ENCODE measurements around the gene TMEM272. TPM values are rescaled to one million over a fixed set of nuclear protein-coding genes. Genes with fewer than 3 reads are reported as not detected.

The TMEM272 gene
- total RNA-seq, 1 experiment from 2014 or later: 0.17 TPM

DNA sequence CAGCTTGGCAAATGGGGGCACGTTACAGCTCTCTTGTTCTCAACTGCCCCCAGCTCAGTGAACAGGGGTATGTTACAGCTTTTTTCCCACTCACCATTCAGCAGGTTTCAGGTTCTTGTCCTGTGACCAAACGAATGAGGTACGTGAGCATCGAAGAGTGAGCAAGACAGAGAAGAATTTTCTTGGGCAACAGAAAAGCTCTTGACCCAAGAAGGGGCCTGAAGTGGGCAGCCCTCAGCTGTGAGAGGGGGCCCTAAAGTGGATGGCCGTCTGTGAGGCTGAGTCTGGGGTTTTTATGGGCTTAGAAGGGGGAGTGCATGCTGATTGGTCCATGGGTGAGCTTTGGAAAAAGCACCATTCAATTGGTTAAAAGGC is 38.2 kb upstream of the TMEM272 start:
- no peaks in the 10 kb centered on the region for H3K79me2 ChIP-seq (ENCODE audit: insufficient read depth, low read length)
- H2AFZ ChIP-seq (ENCODE audit: low read depth, low read length, poor library complexity, severe bottlenecking): no peak overlapping the region
- no peaks in the 10 kb centered on the region for H3K9me2 ChIP-seq (ENCODE audit: insufficient read depth)
- no peaks in the 10 kb centered on the region for H3K4me1 ChIP-seq (ENCODE audit: control insufficient read depth in 1 of 2, insufficient read depth in 2 of 2, low read length in 2 of 2)
- intact Hi-C loops (cut with micrococcal nuclease): no loop called here
- H3K27ac ChIP-seq (ENCODE audit: low read depth, low read length): no peak overlapping the region
- H3K27me3 ChIP-seq (ENCODE audit: insufficient read depth, low read length): no peaks in the 10 kb centered on the region
- DNase-seq (ENCODE audit: low read depth, low spot score) (no peak), ATAC-seq (no peak)
- RAD21 ChIA-PET (ENCODE audit: low non-redundant PET in 1 of 2, low total read pairs in 2 of 2, uncharacterized antibody in 2 of 2, unreplicated experiment in 2 of 2): no interaction called here
- H3K9me3 ChIP-seq (ENCODE audit: control insufficient read depth in 1 of 2, insufficient read depth in 1 of 2, low read depth in 1 of 2, low read length in 2 of 2): no peaks in the 10 kb centered on the region
- no peak overlapping the region for H3K4me2 ChIP-seq (ENCODE audit: low read length)
- H3K36me3 ChIP-seq (ENCODE audit: control insufficient read depth in 1 of 2, insufficient read depth in 2 of 2, low read length in 2 of 2): no peaks in the 10 kb centered on the region
- H3K4me3 ChIP-seq (replicated peaks in 1 of 2; ENCODE audit: low read depth in 1 of 2, low read length in 2 of 2): no peak overlapping the region
- CTCF ChIA-PET: no interaction called here
- no peaks in the 10 kb centered on the region for H4K20me1 ChIP-seq (ENCODE audit: insufficient read depth)
- TF ChIP-seq EGR1 (IDR thresholded peaks at IDR 0.05; ENCODE audit: low read depth) (no peak), TCF7L2 (IDR thresholded peaks at IDR 0.05; ENCODE audit: borderline replicate concordance, extremely low read depth, insufficient read depth, insufficient read length) (no peak)
- POLR2A ChIA-PET: no interaction called here
- BruUV-seq (replicated peaks): no TSS peak
- H3K9ac ChIP-seq (ENCODE audit: low read length): no peak overlapping the region

DNA sequence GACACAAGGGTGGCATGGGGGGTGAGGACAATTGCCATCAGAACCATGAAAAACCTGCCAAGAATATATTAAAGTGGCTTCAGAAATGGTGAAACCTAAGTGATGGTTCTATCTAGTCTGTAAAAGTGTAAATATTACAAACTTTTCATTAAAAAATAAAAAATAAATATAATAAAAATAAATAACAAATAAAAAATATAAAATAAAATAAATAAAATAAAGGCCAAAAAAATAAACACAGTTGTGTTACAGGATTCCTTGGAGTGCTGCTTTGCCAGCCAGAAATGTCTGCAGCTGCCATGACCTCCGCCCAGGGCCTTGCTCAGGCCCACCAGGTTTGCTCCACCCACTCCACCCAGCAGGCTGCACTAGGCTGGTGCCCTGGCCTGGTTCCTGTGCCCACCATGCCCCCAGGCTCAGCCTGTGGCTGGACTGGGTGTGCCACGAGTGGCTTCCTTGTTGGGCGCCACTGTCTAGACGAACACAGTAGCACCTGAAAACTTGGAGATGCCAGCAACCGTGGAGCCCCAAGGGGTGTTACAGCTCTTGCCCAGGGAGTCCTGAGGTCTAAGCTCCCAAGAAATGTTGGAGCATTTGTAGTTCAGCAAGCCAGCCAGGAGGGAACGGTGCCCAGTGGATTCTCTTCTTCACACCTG is 37.7 kb upstream of the TMEM272 start:
- no peak overlapping the region for H3K4me2 ChIP-seq (ENCODE audit: low read length)
- CTCF ChIA-PET: no interaction called here
- H3K79me2 ChIP-seq (ENCODE audit: insufficient read depth, low read length): no peaks in the 10 kb centered on the region
- H3K9me3 ChIP-seq (ENCODE audit: control insufficient read depth in 1 of 2, insufficient read depth in 1 of 2, low read depth in 1 of 2, low read length in 2 of 2): no peaks in the 10 kb centered on the region
- intact Hi-C loops (cut with micrococcal nuclease): no loop called here
- H3K9me2 ChIP-seq (ENCODE audit: insufficient read depth): no peaks in the 10 kb centered on the region
- POLR2A ChIA-PET: no interaction called here
- no peaks in the 10 kb centered on the region for H3K36me3 ChIP-seq (ENCODE audit: control insufficient read depth in 1 of 2, insufficient read depth in 2 of 2, low read length in 2 of 2)
- H4K20me1 ChIP-seq (ENCODE audit: insufficient read depth): no peaks in the 10 kb centered on the region
- no peaks in the 10 kb centered on the region for H3K27me3 ChIP-seq (ENCODE audit: insufficient read depth, low read length)
- H3K9ac ChIP-seq (ENCODE audit: low read length): no peak overlapping the region
- no peak overlapping the region for H3K27ac ChIP-seq (ENCODE audit: low read depth, low read length)
- H3K4me1 ChIP-seq (ENCODE audit: control insufficient read depth in 1 of 2, insufficient read depth in 2 of 2, low read length in 2 of 2): no peaks in the 10 kb centered on the region
- ATAC-seq: no peak
- DNase-seq (ENCODE audit: low read depth, low spot score): no peak
- H3K4me3 ChIP-seq (replicated peaks in 1 of 2; ENCODE audit: low read depth in 1 of 2, low read length in 2 of 2): no peak overlapping the region
- H2AFZ ChIP-seq (ENCODE audit: low read depth, low read length, poor library complexity, severe bottlenecking): no peak overlapping the region
- BruUV-seq (replicated peaks): no TSS peak
- RAD21 ChIA-PET (ENCODE audit: low non-redundant PET in 1 of 2, low total read pairs in 2 of 2, uncharacterized antibody in 2 of 2, unreplicated experiment in 2 of 2): no interaction called here
- TF ChIP-seq, protein P1, sequence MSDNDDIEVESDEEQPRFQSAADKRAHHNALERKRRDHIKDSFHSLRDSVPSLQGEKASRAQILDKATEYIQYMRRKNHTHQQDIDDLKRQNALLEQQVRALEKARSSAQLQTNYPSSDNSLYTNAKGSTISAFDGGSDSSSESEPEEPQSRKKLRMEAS (IDR thresholded peaks at IDR 0.05): no peak
- TF ChIP-seq CEBPB (IDR thresholded peaks at IDR 0.05; ENCODE audit: low read depth): no peak
- TF ChIP-seq, protein P2, sequence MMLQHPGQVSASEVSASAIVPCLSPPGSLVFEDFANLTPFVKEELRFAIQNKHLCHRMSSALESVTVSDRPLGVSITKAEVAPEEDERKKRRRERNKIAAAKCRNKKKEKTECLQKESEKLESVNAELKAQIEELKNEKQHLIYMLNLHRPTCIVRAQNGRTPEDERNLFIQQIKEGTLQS (IDR thresholded peaks at IDR 0.05): no peak
- no peak for TF ChIP-seq YY1 (IDR thresholded peaks at IDR 0.05; ENCODE audit: extremely low read depth, insufficient replicate concordance, low read depth, low read length)
- no peak for TF ChIP-seq ELF1 (IDR thresholded peaks at IDR 0.05; ENCODE audit: borderline replicate concordance, low read depth)
- TF ChIP-seq, protein P3, sequence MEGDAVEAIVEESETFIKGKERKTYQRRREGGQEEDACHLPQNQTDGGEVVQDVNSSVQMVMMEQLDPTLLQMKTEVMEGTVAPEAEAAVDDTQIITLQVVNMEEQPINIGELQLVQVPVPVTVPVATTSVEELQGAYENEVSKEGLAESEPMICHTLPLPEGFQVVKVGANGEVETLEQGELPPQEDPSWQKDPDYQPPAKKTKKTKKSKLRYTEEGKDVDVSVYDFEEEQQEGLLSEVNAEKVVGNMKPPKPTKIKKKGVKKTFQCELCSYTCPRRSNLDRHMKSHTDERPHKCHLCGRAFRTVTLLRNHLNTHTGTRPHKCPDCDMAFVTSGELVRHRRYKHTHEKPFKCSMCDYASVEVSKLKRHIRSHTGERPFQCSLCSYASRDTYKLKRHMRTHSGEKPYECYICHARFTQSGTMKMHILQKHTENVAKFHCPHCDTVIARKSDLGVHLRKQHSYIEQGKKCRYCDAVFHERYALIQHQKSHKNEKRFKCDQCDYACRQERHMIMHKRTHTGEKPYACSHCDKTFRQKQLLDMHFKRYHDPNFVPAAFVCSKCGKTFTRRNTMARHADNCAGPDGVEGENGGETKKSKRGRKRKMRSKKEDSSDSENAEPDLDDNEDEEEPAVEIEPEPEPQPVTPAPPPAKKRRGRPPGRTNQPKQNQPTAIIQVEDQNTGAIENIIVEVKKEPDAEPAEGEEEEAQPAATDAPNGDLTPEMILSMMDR (IDR thresholded peaks at IDR 0.05 in 2 of 3, conservative IDR thresholded peaks at IDR 0.05 in 1 of 3; ENCODE audit: borderline replicate concordance in 1 of 3, insufficient read depth in 1 of 3, low read depth in 2 of 3, low read length in 2 of 3): no peak
- TF ChIP-seq CBX3 (IDR thresholded peaks at IDR 0.05; ENCODE audit: low read depth): no peak
- TF ChIP-seq, protein P4, sequence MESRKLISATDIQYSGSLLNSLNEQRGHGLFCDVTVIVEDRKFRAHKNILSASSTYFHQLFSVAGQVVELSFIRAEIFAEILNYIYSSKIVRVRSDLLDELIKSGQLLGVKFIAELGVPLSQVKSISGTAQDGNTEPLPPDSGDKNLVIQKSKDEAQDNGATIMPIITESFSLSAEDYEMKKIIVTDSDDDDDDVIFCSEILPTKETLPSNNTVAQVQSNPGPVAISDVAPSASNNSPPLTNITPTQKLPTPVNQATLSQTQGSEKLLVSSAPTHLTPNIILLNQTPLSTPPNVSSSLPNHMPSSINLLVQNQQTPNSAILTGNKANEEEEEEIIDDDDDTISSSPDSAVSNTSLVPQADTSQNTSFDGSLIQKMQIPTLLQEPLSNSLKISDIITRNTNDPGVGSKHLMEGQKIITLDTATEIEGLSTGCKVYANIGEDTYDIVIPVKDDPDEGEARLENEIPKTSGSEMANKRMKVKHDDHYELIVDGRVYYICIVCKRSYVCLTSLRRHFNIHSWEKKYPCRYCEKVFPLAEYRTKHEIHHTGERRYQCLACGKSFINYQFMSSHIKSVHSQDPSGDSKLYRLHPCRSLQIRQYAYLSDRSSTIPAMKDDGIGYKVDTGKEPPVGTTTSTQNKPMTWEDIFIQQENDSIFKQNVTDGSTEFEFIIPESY (IDR thresholded peaks at IDR 0.05; ENCODE audit: extremely low read depth, insufficient replicate concordance, low read length): no peak
- no peak for TF ChIP-seq JUND (IDR thresholded peaks at IDR 0.05)
- no peak for TF ChIP-seq EZH2phosphoT487 (IDR thresholded peaks at IDR 0.05; ENCODE audit: borderline replicate concordance)
- no peak for TF ChIP-seq RAD21 (IDR thresholded peaks at IDR 0.05; ENCODE audit: low read depth)
- TF ChIP-seq ZNF274 (IDR thresholded peaks at IDR 0.05; ENCODE audit: low read depth, low read length): no peak
- no peak for TF ChIP-seq EZH2 (IDR thresholded peaks at IDR 0.05)
